ENCODE measurements around the gene KCNK6. TPM values are rescaled to one million over a fixed set of nuclear protein-coding genes. Genes with fewer than 3 reads are reported as not detected.
"Not testable (repeated sequence)": the region's sequence is repeated elsewhere in the genome, so short reads cannot be mapped to it uniquely, and the experiment has no call there.

Gene KCNK6
- total RNA-seq, 1 experiment from 2014 or later: 1.9 TPM

- peaks cover 7% of the 10 kb centered on the region for H3K36me3 ChIP-seq (replicated peaks; ENCODE audit: control insufficient read depth, insufficient read depth, low read length)
- no peak overlapping the region for H3K4me3 ChIP-seq (ENCODE audit: insufficient read depth, low read depth, low read length)
- peaks cover 23% of the 10 kb centered on the region for H3K27me3 ChIP-seq (ENCODE audit: control insufficient read depth, insufficient read depth, low read length)
- DNase-seq: no peak
These were observed 4.8 kb downstream of the KCNK6 start for GRCh38 chr19:38324431-38324830.

- no peak overlapping the region for H3K4me3 ChIP-seq (ENCODE audit: insufficient read depth, low read depth, low read length)
- DNase-seq: no peak
- H3K27me3 ChIP-seq (ENCODE audit: control insufficient read depth, insufficient read depth, low read length): peaks cover 2% of the 10 kb centered on the region; the same call in 1 of the 2 replicates
- peaks cover 7% of the 10 kb centered on the region for H3K36me3 ChIP-seq (replicated peaks; ENCODE audit: control insufficient read depth, insufficient read depth, low read length)
These were observed 6.9 kb downstream of the KCNK6 start for GRCh38 chr19:38326591-38326990.

- DNase-seq: no peak
- Histone ChIP-seq H3K4me3 (ENCODE audit: insufficient read depth, low read depth, low read length) (no peak overlapping the region), H3K27me3 (ENCODE audit: control insufficient read depth, insufficient read depth, low read length) (no peaks in the 10 kb centered on the region), H3K36me3 (replicated peaks; ENCODE audit: control insufficient read depth, insufficient read depth, low read length) (peaks cover 7% of the 10 kb centered on the region)
These were observed 10.0 kb downstream of the KCNK6 start for GRCh38 chr19:38329651-38330050.

- no peak for DNase-seq
- H3K36me3 ChIP-seq (replicated peaks; ENCODE audit: control insufficient read depth, insufficient read depth, low read length): peaks cover 7% of the 10 kb centered on the region
- H3K27me3 ChIP-seq (ENCODE audit: control insufficient read depth, insufficient read depth, low read length): no peaks in the 10 kb centered on the region
- no peak overlapping the region for H3K4me3 ChIP-seq (ENCODE audit: insufficient read depth, low read depth, low read length)
These were observed 12.1 kb downstream of the KCNK6 start for GRCh38 chr19:38331728-38332127.

- DNase-seq: no peak
- Histone ChIP-seq H3K36me3 (replicated peaks; ENCODE audit: control insufficient read depth, insufficient read depth, low read length) (peaks cover under 1% of the 10 kb centered on the region), H3K27me3 (ENCODE audit: control insufficient read depth, insufficient read depth, low read length) (peaks cover 3% of the 10 kb centered on the region; the same call in 1 of the 2 replicates)
These were observed 13.6 kb downstream of the KCNK6 start for GRCh38 chr19:38333245-38333644.

GRCh38 chr19:38335949-38336637, 16.4 kb downstream of the KCNK6 start:
- H3K27me3 ChIP-seq (ENCODE audit: control insufficient read depth, insufficient read depth, low read length): peaks cover 3% of the 10 kb centered on the region; the same call in 1 of the 2 replicates
- H3K36me3 ChIP-seq (replicated peaks; ENCODE audit: control insufficient read depth, insufficient read depth, low read length): no peaks in the 10 kb centered on the region
- DNase-seq: peak; percentile 97

More at GRCh38 chr19:38333245-38333644, 13.6 kb downstream of the KCNK6 start:
- H3K4me3 ChIP-seq (ENCODE audit: insufficient read depth, low read depth, low read length): no peak overlapping the region

GRCh38 chr19:38336638-38337359, 17.2 kb downstream of the KCNK6 start:
- H3K36me3 ChIP-seq (replicated peaks; ENCODE audit: control insufficient read depth, insufficient read depth, low read length): no peaks in the 10 kb centered on the region
- H3K27me3 ChIP-seq (ENCODE audit: control insufficient read depth, insufficient read depth, low read length): peaks cover 3% of the 10 kb centered on the region; the same call in 1 of the 2 replicates
- peak; percentile 97 for DNase-seq
- peak overlapping the region; percentile 71 for H3K4me3 ChIP-seq (ENCODE audit: insufficient read depth, low read depth, low read length)

More at GRCh38 chr19:38335949-38336637, 16.4 kb downstream of the KCNK6 start:
- peak overlapping the region; percentile 71 for H3K4me3 ChIP-seq (ENCODE audit: insufficient read depth, low read depth, low read length)

- Histone ChIP-seq H3K27me3 (ENCODE audit: control insufficient read depth, insufficient read depth, low read length) (peaks cover 3% of the 10 kb centered on the region; the same call in 1 of the 2 replicates), H3K36me3 (replicated peaks; ENCODE audit: control insufficient read depth, insufficient read depth, low read length) (no peaks in the 10 kb centered on the region), H3K4me3 (ENCODE audit: insufficient read depth, low read depth, low read length) (peak overlapping the region; percentile 45)
- DNase-seq: no peak
These were observed 17.7 kb downstream of the KCNK6 start for GRCh38 chr19:38337360-38337653.

GRCh38 chr19:38339011-38339410, 19.4 kb downstream of the KCNK6 start:
- not testable (repeated sequence) for H3K27me3 ChIP-seq (ENCODE audit: control insufficient read depth, insufficient read depth, low read length); H3K36me3 ChIP-seq (replicated peaks; ENCODE audit: control insufficient read depth, insufficient read depth, low read length); H3K4me3 ChIP-seq (ENCODE audit: insufficient read depth, low read depth, low read length); DNase-seq

GRCh38 chr19:38340927-38341326, 21.3 kb downstream of the KCNK6 start:
- no peak for DNase-seq
- Histone ChIP-seq H3K27me3 (ENCODE audit: control insufficient read depth, insufficient read depth, low read length) (peaks cover 3% of the 10 kb centered on the region; the same call in 1 of the 2 replicates), H3K4me3 (ENCODE audit: insufficient read depth, low read depth, low read length) (no peak overlapping the region), H3K36me3 (replicated peaks; ENCODE audit: control insufficient read depth, insufficient read depth, low read length) (no peaks in the 10 kb centered on the region)

- Histone ChIP-seq H3K4me3 (ENCODE audit: insufficient read depth, low read depth, low read length) (no peak overlapping the region), H3K36me3 (replicated peaks; ENCODE audit: control insufficient read depth, insufficient read depth, low read length) (no peaks in the 10 kb centered on the region), H3K27me3 (ENCODE audit: control insufficient read depth, insufficient read depth, low read length) (no peaks in the 10 kb centered on the region; the same call in 1 of the 2 replicates)
- DNase-seq: no peak
These were observed 27.2 kb downstream of the KCNK6 start for GRCh38 chr19:38346837-38347236.

GRCh38 chr19:38350883-38351282, 31.2 kb downstream of the KCNK6 start:
- DNase-seq: no peak
- H3K4me3 ChIP-seq (ENCODE audit: insufficient read depth, low read depth, low read length): no peak overlapping the region
- no peaks in the 10 kb centered on the region for H3K36me3 ChIP-seq (replicated peaks; ENCODE audit: control insufficient read depth, insufficient read depth, low read length)
- H3K27me3 ChIP-seq (ENCODE audit: control insufficient read depth, insufficient read depth, low read length): no peaks in the 10 kb centered on the region; the same call in 1 of the 2 replicates

- Histone ChIP-seq H3K36me3 (replicated peaks; ENCODE audit: control insufficient read depth, insufficient read depth, low read length) (no peaks in the 10 kb centered on the region), H3K4me3 (ENCODE audit: insufficient read depth, low read depth, low read length) (no peak overlapping the region), H3K27me3 (ENCODE audit: control insufficient read depth, insufficient read depth, low read length) (peaks cover 3% of the 10 kb centered on the region; the same call in 1 of the 2 replicates)
- DNase-seq: peak; percentile 34
These were observed 32.3 kb downstream of the KCNK6 start for GRCh38 chr19:38351865-38352395.

GRCh38 chr19:38352611-38353010, 33.0 kb downstream of the KCNK6 start:
- H3K27me3 ChIP-seq (ENCODE audit: control insufficient read depth, insufficient read depth, low read length): peaks cover 3% of the 10 kb centered on the region; the same call in 1 of the 2 replicates
- H3K4me3 ChIP-seq (ENCODE audit: insufficient read depth, low read depth, low read length): no peak overlapping the region
- no peaks in the 10 kb centered on the region for H3K36me3 ChIP-seq (replicated peaks; ENCODE audit: control insufficient read depth, insufficient read depth, low read length)
- no peak for DNase-seq
